NCI-H526 (cell line): ENCODE results near the gene VCAN.
A peak's percentile ranks its signal among the peaks of the same experiment; 100 is the strongest.

Experiments used
- DNase-seq, 2 experiments: peaks; one replicate each; lab custom pipeline; 2025; lab: John Stamatoyannopoulos, UW

Gene VCAN

GRCh38 chr5:83531661-83532060, 60.1 kb downstream of the VCAN start:
- DNase-seq = no peak

- DNase-seq = no peak
Observed at GRCh38 chr5:83538786-83539462, 67.4 kb downstream of the VCAN start.

GRCh38 chr5:83539463-83539790, 67.9 kb downstream of the VCAN start:
- DNase-seq = no peak

GRCh38 chr5:83540105-83540504, 68.6 kb downstream of the VCAN start:
- DNase-seq = no peak

GRCh38 chr5:83540783-83541182, 69.2 kb downstream of the VCAN start:
- no peak for DNase-seq

GRCh38 chr5:83542839-83543238, 71.3 kb downstream of the VCAN start:
- no peak for DNase-seq

- no peak for DNase-seq
Observed at GRCh38 chr5:83543898-83544297, 72.4 kb downstream of the VCAN start.

- no peak for DNase-seq
Observed at GRCh38 chr5:83547161-83547560, 75.6 kb downstream of the VCAN start.

GRCh38 chr5:83547889-83548288, 76.3 kb downstream of the VCAN start:
- no peak for DNase-seq

GRCh38 chr5:83548581-83548980, 77.0 kb downstream of the VCAN start:
- DNase-seq = peak; percentile 1 to 20

GRCh38 chr5:83549076-83549475, 77.5 kb downstream of the VCAN start:
- DNase-seq = no peak

- DNase-seq = no peak
Observed at GRCh38 chr5:83549674-83550073, 78.1 kb downstream of the VCAN start.

GRCh38 chr5:83551821-83552220, 80.3 kb downstream of the VCAN start:
- DNase-seq = no peak

- no peak for DNase-seq
Observed at GRCh38 chr5:83552275-83552674, 80.7 kb downstream of the VCAN start.

- DNase-seq = no peak
Observed at GRCh38 chr5:83553000-83553486, 81.5 kb downstream of the VCAN start.

GRCh38 chr5:83554133-83554532, 82.6 kb downstream of the VCAN start:
- DNase-seq = no peak

- DNase-seq = no peak
Observed at GRCh38 chr5:83554686-83555085, 83.1 kb downstream of the VCAN start.

- DNase-seq = no peak
Observed at GRCh38 chr5:83555263-83555662, 83.7 kb downstream of the VCAN start.

GRCh38 chr5:83556190-83556589, 84.6 kb downstream of the VCAN start:
- DNase-seq = no peak

- DNase-seq = no peak
Observed at GRCh38 chr5:83559118-83559785, 87.7 kb downstream of the VCAN start.

- no peak for DNase-seq
Observed at GRCh38 chr5:83562071-83562606, 90.6 kb downstream of the VCAN start.

- DNase-seq = no peak
Observed at GRCh38 chr5:83562791-83563557, 91.4 kb downstream of the VCAN start.

- DNase-seq = no peak
Observed at GRCh38 chr5:83563631-83564030, 92.1 kb downstream of the VCAN start.
